ENCODE measurements around the gene ZNF70.

- TF ChIP-seq CTCF (IDR thresholded peaks at IDR 0.05) (no peak), POLR2A (IDR thresholded peaks at IDR 0.05) (no peak), POLR2AphosphoS5 (IDR thresholded peaks at IDR 0.05) (no peak)
Measured at GRCh38 chr22:23744485-23744884, 6.4 kb downstream of the ZNF70 start.
